ENCODE results near the gene TBC1D5.

TBC1D5 gene

DNA sequence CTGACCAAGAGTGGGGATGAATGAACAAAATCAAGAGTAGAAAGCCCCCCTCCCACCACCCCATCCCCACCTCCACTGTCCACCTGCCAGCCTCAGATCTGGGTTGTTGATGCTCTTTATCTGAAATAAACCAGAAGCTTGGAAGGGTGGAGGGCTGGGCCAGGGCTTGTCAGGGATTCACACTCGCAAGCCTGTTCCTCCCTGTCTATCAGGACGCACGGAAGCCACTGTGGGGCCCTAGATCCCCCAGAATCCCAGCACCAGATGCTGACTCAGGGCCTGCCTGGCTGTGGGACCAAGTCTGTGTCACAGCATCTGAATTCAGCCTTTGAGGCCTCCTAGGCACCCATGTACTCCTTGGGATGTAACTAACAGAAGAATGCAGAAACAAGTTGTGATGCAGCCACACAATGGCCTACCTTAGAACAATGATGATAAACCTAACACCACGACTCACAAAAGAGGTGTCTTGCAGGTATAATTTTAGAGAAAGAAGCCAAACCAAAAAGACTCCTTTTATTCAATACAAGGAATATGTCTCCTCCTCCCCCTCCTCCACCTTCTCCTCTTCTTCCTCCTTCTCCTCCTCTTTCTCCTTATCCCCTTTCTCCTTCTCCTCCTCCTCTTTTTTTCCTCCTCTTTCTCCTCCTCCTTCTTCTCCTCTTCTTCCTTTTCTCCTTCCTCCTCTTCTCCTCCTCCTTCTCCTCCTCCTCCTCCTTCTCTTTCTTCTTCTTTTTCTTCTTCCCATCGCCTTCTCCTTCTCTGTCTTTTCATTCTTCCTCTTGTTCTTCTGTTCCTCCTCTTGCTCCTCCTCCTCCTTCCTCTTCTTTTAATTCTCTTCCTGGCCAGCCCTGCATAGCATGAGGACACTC, 623.0 kb downstream of the TBC1D5 start:
- no peak for DNase-seq (ENCODE audit: low read depth in 4 of 4, low spot score in 1 of 4)

DNA sequence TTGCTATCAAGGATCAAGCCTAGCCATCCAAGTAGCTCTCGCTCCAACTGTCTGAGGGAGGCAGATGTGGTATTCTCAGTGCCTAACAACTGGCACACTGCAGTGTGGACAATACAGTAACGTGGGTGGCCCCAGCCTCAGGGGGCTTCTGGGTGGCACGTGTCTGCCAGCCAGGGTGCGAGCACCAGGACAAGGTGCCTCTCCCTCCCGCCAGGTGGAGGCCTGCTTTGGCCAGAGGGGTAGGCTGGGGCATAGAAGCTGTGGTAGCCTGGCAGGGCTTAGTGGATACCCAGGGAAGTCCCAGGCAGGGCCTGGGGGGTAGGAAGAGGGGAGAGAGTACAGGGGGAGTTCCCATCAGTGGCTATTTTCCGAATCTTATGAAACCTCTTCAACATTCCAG, 623.7 kb downstream of the TBC1D5 start:
- DNase-seq (ENCODE audit: low read depth in 4 of 4, low spot score in 1 of 4) = no peak

DNA sequence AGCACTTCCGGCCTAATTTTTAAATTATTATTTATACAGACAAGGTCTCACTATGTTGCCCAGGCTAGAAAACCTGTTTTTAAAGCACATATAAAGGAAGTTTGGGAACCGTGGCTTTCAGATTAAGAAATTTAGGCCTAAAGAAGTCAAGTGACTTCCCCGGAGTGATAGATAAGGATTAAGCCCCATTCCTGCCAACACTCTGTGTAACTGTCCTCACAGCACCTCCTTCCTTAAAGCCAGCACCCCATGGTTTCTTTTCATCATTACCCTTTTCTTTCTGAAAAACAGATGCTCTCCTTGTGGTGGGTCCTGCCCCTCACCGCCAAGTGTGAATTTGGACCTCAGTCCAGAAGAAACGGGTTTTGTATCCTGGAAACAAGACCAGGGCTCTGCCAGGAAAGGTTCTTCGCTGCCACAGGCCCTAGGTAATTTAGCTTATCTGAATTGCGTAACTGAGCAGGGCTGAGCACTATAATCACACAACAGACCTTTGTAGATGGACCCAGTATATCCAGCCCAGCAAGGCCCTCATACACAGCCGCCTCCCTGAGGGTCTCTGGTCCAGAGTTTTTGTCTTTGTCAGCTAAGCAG, 626.3 kb downstream of the TBC1D5 start:
- DNase-seq (ENCODE audit: low read depth in 4 of 4, low spot score in 1 of 4) = no peak

DNA sequence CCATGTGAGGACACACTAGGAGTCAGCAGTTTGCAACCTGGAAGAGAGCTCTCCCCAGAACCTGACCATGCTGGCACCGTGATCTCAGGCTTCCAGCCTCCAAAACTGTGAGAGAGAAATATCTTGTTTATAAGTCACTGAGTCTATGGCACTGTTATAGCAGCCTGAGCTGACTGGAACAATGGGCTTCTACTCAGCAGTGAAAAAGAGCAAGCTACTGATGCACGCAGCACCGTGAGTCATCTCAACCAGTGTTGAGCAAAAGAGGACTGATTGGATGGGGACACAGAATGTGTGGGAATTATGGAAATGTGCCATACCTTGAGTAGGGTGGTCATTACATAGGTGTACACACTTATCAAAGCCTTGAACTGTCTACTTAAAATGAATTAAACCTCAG, 627.2 kb downstream of the TBC1D5 start:
- DNase-seq (ENCODE audit: low read depth in 4 of 4, low spot score in 1 of 4) = no peak

DNA sequence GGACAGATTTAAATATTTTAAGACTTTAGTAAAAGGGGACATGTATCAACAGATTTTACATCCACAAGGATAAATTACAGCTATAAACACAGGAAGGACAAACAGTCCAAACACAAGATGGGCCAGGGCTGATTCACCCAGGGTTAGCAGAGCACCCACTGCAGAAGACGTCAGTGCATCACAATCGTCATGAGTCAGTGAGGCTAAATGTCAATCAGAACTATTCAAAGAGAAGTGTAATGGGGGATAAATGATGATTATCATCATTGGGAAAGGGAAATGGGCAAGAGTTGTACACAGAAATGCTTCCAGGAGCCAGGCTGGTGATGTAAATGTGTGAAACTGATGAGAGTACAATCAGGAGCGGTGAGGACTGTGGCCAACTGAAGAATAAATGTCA, 630.8 kb downstream of the TBC1D5 start:
- DNase-seq (ENCODE audit: low read depth in 4 of 4, low spot score in 1 of 4) = no peak

DNA sequence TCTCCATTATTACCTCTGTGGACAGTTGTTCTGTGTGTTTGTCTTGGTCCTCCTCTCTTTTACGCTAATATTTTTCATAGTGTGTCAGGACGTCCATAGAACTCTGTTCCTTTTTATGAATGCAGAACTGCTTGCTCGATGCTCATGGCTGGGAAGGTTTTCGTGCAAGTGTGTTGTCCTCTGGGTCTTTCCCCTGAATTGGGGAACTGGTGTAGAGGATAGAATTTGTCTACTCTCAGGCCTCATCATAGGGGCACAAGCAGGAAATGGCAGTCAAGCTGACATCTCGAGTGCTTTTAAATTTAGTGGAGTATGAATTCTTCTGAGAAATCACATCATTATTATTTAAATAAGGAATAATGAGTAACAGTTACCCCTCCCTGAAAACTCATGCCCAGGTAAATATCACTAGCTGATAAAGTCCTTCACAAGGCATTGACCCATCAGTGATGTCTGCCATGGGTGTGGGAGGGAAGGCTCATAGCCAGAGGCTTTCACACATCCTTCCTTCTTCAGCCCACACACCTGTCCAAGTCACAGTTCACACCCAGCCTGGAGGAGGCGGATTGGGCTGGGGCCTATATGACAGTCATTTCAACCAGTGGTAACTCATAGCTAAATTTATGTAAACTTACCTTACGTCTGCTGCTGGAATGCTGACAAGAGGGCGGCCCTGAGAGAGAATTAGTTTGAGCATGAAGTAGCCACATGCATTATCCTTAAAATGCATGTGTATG, 631.6 kb downstream of the TBC1D5 start:
- DNase-seq (ENCODE audit: low read depth in 4 of 4, low spot score in 1 of 4) = no peak

All from stimulated activated CD4-positive, alpha-beta T cell treated with anti-CD3 and anti-CD28 coated beads, Interleukin-1b, Interleukin-23, amount 100 ng/mL, for 24 hours (primary cell).